HG02798 (cell line): Measurements from ENCODE around the gene ACKR3.

ENCODE experiments used
- ATAC-seq: cut with Tn5 transposase; IDR thresholded peaks from one replicate; pipeline ENCODE4 v1.9.1; 2021; ENCODE audit warnings: mild to moderate bottlenecking; ENCODE audit not compliant: unreplicated experiment, poor library complexity

ACKR3 gene

DNA sequence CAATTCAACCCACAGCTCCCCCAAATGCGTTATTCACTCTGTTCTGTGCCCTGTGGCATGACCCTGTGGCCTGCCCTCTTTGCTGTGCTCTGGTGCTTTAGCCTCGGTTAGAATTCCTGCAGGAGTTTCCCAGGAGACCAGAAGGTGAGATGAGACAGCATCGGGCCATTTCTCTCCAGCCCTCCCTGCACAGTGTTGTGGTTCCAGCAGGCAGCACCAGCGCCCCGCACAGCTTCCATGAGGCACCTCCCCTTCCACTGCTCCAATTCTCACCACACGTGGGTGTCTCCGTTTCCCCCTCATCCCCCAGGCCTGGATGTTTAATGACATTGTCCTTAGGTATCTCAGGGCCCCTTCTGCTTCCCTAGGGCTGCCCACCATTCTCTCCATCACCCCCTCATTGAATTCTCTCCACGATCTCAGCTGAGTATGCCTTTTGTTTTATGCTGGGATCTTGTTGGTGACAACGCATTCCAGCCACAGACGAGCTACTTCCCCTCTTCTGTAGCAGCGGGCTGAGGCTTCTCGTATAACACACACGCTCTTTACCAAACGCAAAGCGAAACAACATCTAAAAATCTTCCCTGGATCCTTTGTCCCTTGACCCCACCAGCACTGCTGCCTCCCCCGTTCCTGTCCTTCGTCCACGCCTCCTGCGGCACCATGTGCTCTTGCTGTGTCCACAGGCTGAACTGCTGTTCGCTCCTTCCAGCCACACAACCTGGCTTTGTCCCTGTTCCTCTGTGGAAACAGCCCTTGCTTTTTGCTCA lies 35.1 kb downstream of the ACKR3 start:
- ATAC-seq, result no peak

- ATAC-seq, result no peak
These were observed 35.7 kb downstream of the ACKR3 start for GRCh38 chr2:236605345-236605734.

- no peak for ATAC-seq
These were observed 36.4 kb downstream of the ACKR3 start for GRCh38 chr2:236606023-236606422.

GRCh38 chr2:236607471-236608187 lies 38.0 kb downstream of the ACKR3 start:
- ATAC-seq, result no peak

DNA sequence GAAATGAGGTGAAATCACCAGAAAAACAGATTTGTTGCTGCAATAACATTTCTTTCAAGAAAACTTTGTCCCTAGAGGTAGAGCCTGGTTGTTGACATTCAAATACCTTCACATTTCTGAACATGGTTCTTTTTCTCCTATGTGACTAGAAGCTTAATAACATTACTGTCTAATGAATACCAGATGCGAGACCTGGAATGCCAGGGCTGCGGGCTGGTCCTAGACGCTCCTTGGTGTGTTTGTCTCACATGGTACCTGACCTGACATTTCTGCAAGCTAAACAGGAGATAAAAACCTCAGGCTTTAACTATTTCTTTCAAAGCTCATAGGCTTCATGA lies 38.5 kb downstream of the ACKR3 start:
- ATAC-seq, result no peak

GRCh38 chr2:236608710-236609109 lies 39.1 kb downstream of the ACKR3 start:
- no peak for ATAC-seq

DNA sequence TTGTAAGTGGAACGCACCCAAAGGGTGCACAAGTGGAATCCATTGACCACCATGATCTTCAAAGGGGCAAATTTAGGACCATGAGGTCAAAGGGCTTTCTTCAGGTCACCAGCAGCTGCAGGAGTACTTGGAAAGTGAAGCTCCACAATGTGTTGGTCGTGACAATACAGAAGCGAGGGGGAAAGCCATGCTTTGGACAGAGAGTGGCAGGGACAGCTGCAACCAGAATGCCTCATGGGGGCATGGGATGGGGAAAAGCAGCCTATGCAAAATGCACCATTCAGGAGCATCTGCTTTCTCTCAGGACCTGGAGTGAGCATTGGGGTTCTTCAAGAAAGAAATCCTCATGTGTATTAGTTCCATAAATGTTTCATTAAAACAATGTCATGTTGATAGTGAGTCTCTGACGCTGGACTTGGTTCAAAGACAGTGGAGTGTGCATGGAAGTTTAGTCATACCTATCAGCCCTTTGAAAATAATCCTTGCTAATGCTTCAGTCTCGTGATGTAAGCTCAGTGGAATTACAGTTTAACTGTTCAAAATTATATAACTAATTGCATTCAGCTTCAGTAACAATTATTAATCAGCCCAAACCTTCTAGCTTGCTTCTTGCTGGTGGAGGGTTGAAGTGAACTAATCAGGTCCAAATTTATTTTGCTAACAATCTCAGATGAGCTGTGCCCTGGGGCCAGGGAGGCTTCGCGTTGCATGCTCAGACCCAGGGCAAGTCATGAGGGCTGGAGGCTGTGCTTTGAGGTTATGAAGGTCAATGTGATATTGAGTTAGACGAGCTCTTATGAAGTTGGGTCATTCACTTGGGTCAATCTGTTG lies 41.6 kb downstream of the ACKR3 start:
- ATAC-seq, result no peak

DNA sequence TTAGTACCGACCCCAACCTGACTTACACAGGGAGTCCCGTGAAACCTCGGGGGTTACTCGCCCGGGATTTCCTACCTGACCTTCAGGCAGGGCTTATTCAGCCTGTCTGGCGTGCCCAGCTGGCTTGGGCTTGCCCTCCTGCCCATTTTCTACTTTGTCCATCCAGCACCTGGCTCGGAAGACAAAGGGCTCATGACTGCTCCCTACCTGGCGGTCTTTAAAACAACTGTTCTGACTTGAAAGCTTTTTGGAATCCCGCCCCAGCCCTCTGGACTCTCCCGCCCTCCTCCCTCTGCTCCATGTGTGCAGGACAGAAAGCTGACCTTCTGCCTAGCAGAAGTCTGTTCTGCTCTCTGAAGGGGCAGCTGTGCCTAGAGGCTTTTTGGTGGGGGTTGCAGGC lies 43.1 kb downstream of the ACKR3 start:
- ATAC-seq, result no peak

- ATAC-seq, result no peak
These were observed 44.0 kb downstream of the ACKR3 start for GRCh38 chr2:236613612-236614011.

- ATAC-seq, result no peak
These were observed 44.9 kb downstream of the ACKR3 start for GRCh38 chr2:236614551-236614950.

DNA sequence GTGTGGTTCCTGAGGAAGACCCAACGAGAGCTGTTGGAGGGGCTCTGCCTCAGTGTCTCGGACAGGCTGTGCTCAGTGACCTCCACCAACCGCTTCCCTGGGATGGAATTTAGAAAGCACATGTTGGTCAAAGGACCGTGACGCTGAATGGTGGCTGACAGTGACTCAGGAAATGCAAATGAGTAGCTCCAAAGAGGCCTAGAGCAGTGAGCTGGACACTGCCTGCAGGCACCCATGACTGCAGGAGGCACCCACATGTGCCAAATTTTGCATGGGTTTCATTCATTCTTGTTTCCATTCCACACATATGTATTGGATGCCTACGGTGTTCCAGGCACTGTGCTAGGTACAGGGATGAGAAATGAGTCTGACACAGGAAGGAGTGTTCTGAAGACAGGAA lies 46.4 kb downstream of the ACKR3 start:
- ATAC-seq, result no peak

GRCh38 chr2:236616624-236617023 lies 47.0 kb downstream of the ACKR3 start:
- no peak for ATAC-seq

GRCh38 chr2:236617221-236617737 lies 47.7 kb downstream of the ACKR3 start:
- no peak for ATAC-seq

GRCh38 chr2:236617796-236618195 lies 48.2 kb downstream of the ACKR3 start:
- ATAC-seq, result no peak

DNA sequence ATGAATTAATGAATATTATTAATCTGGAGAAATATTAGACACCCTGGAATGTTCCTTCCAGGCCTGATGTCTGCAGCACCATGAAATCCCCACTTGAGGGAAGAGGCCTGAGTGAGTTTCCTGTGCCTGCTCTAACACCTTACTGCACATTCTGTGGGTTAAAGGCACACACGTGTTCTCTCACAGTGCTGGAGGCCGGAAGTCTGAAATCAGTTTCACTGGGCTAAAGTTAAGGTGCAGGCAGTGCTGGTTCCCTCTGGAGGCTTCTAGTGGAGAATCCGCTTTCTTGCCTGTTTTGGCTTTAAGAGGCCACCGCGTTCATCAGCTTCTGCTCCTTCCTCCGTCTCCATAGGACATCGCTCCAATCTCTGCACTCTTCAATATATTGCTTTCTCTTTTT lies 48.7 kb downstream of the ACKR3 start:
- no peak for ATAC-seq

GRCh38 chr2:236619910-236620612 lies 50.4 kb downstream of the ACKR3 start:
- ATAC-seq, result no peak

GRCh38 chr2:236621786-236622185 lies 52.2 kb downstream of the ACKR3 start:
- no peak for ATAC-seq

DNA sequence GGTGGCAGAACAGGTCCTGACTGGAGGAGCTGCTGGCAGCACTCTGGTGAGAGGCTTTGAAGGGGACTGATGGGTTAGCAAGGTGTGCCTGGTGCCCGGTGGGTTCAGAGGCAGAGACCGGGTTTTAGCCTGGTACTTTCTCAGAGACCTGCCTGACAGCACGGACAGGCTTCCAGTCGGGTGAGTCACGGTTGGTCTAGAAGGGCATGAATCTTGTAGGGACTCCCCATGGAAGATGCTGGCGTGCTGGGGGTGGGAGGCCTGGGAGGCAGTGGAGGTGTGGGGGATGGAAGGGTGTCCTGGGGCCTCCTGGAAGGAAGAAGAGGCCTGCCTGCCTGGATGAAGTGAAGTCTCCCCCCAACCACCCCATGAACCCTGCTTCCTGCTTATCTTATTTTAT lies 52.6 kb downstream of the ACKR3 start:
- no peak for ATAC-seq

DNA sequence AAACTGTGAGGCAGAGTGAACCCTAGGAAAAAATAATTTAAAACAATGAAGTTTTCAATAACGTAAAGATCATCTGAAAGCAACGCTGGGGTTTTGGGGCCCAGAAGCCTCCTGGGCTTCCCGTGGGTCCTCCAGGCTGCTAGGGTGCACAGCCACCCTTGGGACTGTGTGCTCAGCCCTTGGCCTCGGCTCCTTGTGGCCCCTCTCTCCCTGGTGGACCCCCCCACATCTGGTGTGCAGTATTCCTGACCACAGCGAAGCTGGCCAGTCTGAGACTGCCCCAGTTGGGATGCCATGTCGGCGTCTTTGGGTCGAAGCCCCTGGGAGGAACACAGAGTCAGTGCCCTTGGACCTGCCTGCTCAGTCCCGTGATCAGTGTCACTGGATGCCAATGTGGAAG lies 53.0 kb downstream of the ACKR3 start:
- ATAC-seq, result no peak

- ATAC-seq, result no peak
These were observed 54.2 kb downstream of the ACKR3 start for GRCh38 chr2:236623816-236624215.
